HL-60 (cell line): ENCODE results near the gene DPF3.

Experiments
- CTCF ChIP-seq: IDR thresholded peaks from one replicate; pipeline ENCODE4 v1.5.1; 2011; ENCODE audit warnings: low read length, control low read depth, inconsistent platforms; ENCODE audit not compliant: insufficient read depth
- GABPA ChIP-seq: IDR thresholded peaks from 2 replicates; pipeline ENCODE4 v1.6.1; 2012; ENCODE audit warnings: low read depth

GRCh38 chr14:72708708-72709475 is 185.0 kb downstream of the DPF3 start:
- TF ChIP-seq CTCF = no peak
- no peak for TF ChIP-seq GABPA
